Activated effector memory CD4-positive, alpha-beta T cell treated with anti-CD3 and anti-CD28 coated beads, Interleukin-2, amount 50 U/mL, for 16 hours (primary cell): ENCODE data around the gene ARAP1.

Source experiments
- DNase-seq: peaks from one replicate; pipeline ENCODE4 v3.0.0-alpha.2; 2020

The ARAP1 gene

DNA sequence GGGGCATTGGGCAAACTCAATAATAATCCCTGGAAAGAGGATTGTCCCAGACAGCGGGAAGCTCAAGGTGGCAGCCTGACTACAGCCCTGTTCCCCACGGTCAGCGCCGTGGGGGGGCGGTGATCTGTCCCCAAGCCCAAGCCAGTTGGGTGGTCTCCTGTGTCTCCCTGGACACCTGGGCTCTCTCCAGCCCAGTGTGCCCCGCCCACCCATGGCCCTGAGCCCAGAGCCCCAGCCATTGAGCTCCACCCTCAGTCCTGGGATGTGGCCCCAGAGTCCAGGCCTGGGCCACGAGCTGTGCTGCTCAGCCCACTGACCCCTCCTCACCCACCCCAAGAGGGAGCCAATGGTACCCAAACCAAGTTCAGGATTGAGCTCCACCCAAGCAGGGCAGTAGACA is 50.1 kb downstream of the ARAP1 start:
- no peak for DNase-seq

GRCh38 chr11:72701466-72701865 is 50.7 kb downstream of the ARAP1 start:
- no peak for DNase-seq

- DNase-seq: no peak
Measured at GRCh38 chr11:72700146-72700545, 52.1 kb downstream of the ARAP1 start.

GRCh38 chr11:72697814-72698213 is 54.4 kb downstream of the ARAP1 start:
- DNase-seq: no peak

- no peak for DNase-seq
Measured at GRCh38 chr11:72696866-72697700, 55.1 kb downstream of the ARAP1 start.

DNA sequence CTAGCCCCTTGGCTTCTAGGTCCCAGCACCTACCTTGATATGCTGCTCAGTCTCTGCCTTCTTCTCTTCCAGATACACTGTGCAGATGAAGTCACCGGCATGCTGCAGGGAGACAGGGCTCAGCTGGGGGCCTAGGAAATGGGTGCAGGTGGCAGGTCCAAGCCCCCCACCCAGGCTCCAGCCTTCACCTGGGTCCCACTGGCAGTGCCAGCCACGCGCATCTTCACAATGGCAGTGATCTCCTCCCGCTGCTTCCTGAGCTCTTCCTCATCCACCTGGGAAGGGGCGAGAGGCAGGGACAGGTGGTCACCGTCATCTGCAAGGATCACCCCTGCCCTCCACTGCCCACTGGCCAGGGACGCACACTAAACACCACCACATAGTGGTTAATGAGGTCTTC is 56.9 kb downstream of the ARAP1 start:
- DNase-seq: no peak

DNA sequence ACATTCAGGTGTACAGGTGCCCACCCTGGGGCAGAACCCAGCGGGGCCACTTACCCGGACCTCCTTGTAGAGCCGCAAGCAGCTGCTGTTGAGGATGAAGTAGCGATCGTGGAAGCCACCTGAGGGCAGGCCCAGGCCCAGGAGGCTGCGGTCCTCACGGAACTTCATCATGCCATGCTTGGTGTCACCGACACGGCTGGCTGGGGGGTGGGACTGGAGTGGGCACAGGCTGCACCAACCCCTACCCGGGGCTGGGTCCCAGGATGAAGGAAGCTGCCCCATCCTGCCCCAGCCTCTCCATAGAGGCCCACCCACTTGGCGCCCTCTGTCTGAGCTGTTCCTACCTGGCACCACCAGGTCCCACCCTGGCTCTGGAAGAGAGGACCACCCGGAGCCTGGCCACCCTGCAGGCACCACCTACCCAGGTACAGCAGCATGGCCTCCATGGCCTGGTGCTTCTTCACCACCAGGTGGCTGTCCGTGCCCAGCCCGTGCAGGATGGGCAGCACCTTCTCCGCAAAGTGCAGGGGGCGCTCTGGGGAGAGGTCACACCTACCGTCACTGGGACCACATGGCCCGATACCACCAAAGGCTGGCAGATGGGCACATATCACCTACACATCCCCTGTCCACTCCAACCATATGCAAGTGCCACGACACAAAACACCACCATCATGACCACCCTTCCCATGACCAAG is 58.8 kb downstream of the ARAP1 start:
- no peak for DNase-seq

GRCh38 chr11:72692498-72693237 is 59.5 kb downstream of the ARAP1 start:
- DNase-seq: no peak

- DNase-seq: no peak
Measured at GRCh38 chr11:72690166-72690565, 62.0 kb downstream of the ARAP1 start.

- DNase-seq: no peak
Measured at GRCh38 chr11:72688929-72689328, 63.3 kb downstream of the ARAP1 start.

GRCh38 chr11:72688486-72688885 is 63.7 kb downstream of the ARAP1 start:
- no peak for DNase-seq

DNA sequence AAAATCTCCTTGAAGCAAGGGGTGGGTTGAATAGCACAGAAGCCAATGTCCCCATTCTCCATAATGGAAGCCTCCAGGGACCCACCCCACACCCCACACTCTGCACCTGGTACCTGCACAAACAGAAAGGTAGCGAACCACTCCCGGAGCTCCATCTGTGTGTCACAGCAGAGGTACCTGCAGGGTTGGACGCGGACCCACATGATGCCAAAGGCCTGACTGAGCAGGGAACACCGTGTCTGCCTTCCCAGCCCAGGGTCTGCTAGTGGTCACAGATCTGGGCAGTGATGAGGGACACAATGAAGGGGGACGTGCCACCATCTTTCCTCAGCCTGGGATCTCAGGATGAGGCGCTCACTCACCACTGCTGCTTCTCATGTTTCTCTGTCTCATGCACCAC is 64.9 kb downstream of the ARAP1 start:
- no peak for DNase-seq

DNA sequence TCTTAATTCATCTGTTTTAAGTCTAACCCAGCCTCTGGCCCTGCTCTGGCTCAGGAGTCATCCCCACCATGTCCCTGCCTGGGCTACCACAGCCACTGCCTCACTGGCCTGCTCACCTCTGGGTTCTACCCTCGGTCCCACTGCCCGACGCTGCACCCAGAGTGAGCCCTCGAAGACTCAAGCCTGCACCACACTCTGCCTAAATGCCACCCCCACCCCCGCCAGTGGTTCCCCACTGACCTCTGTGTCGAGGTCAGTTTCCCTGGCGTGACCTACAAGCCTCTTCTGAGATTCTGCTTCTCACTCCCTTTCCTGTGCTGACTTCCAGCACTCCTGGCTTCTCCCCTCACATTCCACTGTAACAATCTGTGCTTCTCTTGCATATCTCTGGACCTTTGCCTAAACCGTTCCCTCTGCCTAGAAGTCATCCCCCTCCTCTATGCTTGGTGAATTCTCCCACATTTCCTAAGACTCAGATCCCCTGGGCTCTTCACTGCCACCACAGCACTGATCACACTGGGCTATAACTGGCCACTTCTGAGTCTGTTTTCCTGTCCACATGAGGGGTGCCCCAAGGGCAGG is 65.5 kb downstream of the ARAP1 start:
- DNase-seq: no peak

DNA sequence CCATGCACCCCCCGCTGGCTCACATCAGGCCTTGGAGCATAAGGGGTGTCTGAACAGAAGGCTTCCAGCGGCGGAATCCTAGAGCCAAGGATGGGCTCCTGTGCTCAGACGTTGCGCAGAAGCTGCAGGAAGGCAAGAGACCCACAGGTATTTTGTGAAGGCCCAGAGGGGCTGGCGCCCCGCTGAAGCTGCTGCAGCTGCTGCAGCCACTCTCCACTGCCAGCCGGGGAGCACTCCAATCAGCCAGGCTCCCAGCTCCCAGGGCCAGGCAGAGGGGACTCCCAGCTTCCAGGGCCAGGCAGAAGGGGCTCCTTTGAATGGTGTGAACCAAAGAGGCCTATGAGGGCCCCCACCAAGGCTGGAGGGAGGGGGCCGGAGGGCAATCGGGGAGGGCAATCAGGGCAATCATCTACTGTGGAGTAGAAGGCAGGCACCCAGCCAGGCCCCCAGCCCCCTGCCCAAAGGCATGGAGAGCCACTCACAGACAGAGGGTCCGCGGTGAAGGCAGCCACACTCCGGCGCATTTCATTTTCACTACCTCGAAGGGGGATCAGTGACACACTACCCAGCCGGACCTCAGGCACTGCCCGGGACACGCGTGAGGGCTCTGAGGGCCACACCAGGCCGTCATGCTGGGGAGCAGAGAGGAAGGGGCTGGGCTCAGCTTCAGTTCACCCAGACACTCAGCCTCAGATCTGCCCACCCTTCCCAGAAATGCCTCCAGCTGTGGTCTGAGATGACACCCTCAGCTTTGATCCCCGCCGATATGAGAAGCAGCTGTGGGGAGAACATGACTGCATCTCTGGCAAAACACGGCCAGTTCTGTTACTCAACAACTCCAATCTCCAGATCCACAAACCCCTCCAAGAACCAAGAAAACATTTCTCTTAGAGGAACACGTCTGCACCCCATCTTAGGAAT is 66.4 kb downstream of the ARAP1 start:
- DNase-seq: peak; percentile 77

GRCh38 chr11:72684236-72684912 is 67.8 kb downstream of the ARAP1 start:
- DNase-seq: peak; percentile 78

GRCh38 chr11:72683782-72684200 is 68.4 kb downstream of the ARAP1 start:
- peak; percentile 88 for DNase-seq

DNA sequence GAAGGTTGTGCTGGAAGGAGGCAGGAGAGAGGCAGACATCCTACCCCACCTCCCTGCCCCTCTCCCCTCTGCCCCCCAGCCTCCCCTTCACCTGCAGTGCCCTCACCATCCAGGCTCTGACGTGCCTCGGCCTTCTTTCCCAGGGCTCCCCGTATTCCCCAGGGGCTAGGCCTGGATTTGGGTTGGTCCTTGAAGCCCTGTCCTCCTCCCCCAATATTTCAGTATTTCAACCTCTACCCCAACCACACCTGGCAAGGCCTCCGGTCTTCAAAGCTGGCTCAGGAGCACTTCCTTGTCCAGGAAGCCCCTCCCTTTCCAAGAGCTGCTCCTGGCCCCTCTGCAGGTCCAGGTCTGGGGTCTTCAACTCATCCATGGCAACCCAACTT is 69.4 kb downstream of the ARAP1 start:
- DNase-seq: no peak

DNA sequence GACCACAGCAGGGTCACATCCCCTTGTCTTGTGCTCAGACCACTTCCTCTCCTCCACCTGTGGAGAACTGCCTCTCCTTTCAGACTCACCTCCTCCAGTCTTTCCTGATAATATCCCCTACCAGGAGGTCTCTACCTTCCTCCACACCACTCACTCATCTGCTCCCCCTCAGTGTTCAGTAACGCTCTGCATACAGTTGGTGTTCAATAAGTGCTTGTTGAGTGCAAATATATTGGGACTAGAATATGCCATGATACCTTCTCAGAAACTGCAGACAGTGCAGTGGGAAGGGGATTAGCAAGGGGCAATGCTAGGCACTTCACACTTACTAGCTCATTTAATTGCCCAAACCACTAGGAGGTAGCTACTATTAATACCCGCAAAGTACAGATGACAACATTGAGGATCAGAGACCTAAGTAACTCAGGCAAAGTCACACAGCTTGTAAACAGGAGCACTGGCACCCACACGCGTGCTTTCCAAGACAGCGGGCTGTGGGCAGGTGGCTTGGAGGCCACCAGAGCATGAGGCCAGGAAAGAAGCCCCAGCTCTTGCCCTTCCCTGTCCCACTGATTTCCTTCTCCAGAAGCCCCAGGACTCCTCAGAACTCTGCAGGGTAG is 69.9 kb downstream of the ARAP1 start:
- DNase-seq: no peak

DNA sequence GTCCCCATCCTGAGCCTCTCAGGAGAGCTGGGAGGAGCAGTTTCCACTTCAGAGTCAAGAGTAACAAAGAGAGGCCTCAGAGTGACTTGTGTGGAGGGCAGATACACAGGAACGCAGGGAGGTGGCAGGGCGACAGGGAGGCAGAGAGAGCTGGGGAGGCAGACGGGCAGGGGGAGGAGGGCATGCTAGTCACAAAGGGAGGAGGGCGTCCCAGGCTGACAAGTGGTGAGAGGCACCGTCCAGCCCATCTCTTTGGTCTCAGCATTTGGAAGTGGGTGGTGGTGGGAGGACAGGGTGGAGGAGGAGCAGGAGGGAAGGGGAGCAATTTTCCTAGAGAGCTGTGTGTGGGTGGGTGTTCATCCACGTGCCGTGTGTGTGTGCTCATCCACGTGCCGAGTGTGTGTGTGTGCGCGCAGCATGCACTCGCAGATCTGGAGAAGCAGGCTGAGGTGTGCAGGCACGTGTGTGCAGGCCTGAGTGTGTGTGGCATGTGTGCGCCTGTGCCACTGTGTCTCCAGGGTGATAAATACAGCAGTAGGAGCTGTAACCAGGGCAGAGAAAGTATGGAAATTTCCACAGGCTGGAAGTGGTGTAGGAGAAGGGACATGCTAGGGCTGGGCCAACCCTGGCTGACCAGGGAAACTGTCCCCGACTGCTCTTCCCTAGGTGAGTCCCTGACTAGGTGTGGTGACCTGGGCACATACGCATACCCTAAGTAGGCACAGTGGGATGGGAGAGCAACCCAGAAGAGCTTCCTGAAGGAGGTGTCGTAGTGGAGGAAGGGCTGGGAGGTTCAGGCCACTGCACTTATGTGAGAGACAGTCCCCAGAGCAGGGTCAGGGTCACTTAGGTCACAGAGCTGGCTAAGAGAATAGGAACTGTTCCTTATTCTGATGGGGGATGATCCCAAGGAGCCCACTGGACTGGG is 70.7 kb downstream of the ARAP1 start:
- no peak for DNase-seq

- no peak for DNase-seq
Measured at GRCh38 chr11:72680624-72681158, 71.5 kb downstream of the ARAP1 start.
